ENCODE data around the gene GALNT10. TPM values are rescaled to one million over a fixed set of nuclear protein-coding genes. Genes with fewer than 3 reads are reported as not detected.

The GALNT10 gene
- polyA plus RNA-seq, 2 donors = 1.4 to 1.9 TPM

- H3K4me1 ChIP-seq (ENCODE audit: control insufficient read depth in 2 of 2, insufficient read depth in 2 of 2, low read length in 1 of 2) = peaks cover 0 to 3% of the 10 kb centered on the region in 2 donors
- H3K36me3 ChIP-seq (ENCODE audit: control insufficient read depth in 2 of 2, insufficient read depth in 2 of 2, low read length in 1 of 2) = no peaks in the 10 kb centered on the region
- WGBS, 2 donors = 60 to 61% methylated on average over 4 of the region's 4 CpGs
- H3K9me3 ChIP-seq (ENCODE audit: control insufficient read depth in 2 of 2, insufficient read depth in 1 of 2, low read depth in 1 of 2, low read length in 1 of 2) = no peaks in the 10 kb centered on the region
- H3K27ac ChIP-seq (ENCODE audit: low read depth in 2 of 2, low read length in 1 of 2) = no peak overlapping the region
- no peaks in the 10 kb centered on the region for H3K27me3 ChIP-seq (ENCODE audit: control insufficient read depth in 1 of 2, insufficient read depth in 2 of 2, low read length in 2 of 2)
- no peak overlapping the region for H3K4me3 ChIP-seq (ENCODE audit: low read depth in 1 of 2, low read length in 2 of 2)
Measured at GRCh38 chr5:154430466-154430865, 239.9 kb downstream of the GALNT10 start.

GRCh38 chr5:154430961-154431630 lies 240.6 kb downstream of the GALNT10 start:
- 70 to 79% methylated on average over 4 of the region's 4 CpGs for WGBS, 2 donors

GRCh38 chr5:154435226-154435625 lies 244.7 kb downstream of the GALNT10 start:
- Histone ChIP-seq H3K9me3 (ENCODE audit: control insufficient read depth in 2 of 2, insufficient read depth in 1 of 2, low read depth in 1 of 2, low read length in 1 of 2) (no peaks in the 10 kb centered on the region), H3K27ac (ENCODE audit: low read depth in 2 of 2, low read length in 1 of 2) (no peak overlapping the region), H3K4me1 (ENCODE audit: control insufficient read depth in 2 of 2, insufficient read depth in 2 of 2, low read length in 1 of 2) (peaks cover 3% of the 10 kb centered on the region in 2 donors), H3K27me3 (ENCODE audit: control insufficient read depth in 1 of 2, insufficient read depth in 2 of 2, low read length in 2 of 2) (no peaks in the 10 kb centered on the region), H3K36me3 (ENCODE audit: control insufficient read depth in 2 of 2, insufficient read depth in 2 of 2, low read length in 1 of 2) (peaks cover 4 to 7% of the 10 kb centered on the region in 2 donors), H3K4me3 (ENCODE audit: low read depth in 1 of 2, low read length in 2 of 2) (no peak overlapping the region)
- 98% methylated on average over 3 of the region's 3 CpGs for WGBS, 2 donors

More at GRCh38 chr5:154430961-154431630, 240.6 kb downstream of the GALNT10 start:
- Histone ChIP-seq H3K9me3 (ENCODE audit: control insufficient read depth in 2 of 2, insufficient read depth in 1 of 2, low read depth in 1 of 2, low read length in 1 of 2) (no peaks in the 10 kb centered on the region), H3K36me3 (ENCODE audit: control insufficient read depth in 2 of 2, insufficient read depth in 2 of 2, low read length in 1 of 2) (peaks cover 0 to 2% of the 10 kb centered on the region in 2 donors), H3K4me1 (ENCODE audit: control insufficient read depth in 2 of 2, insufficient read depth in 2 of 2, low read length in 1 of 2) (peaks cover 0 to 3% of the 10 kb centered on the region in 2 donors), H3K4me3 (ENCODE audit: low read depth in 1 of 2, low read length in 2 of 2) (no peak overlapping the region), H3K27me3 (ENCODE audit: control insufficient read depth in 1 of 2, insufficient read depth in 2 of 2, low read length in 2 of 2) (no peaks in the 10 kb centered on the region), H3K27ac (ENCODE audit: low read depth in 2 of 2, low read length in 1 of 2) (no peak overlapping the region)

GRCh38 chr5:154437281-154437965 lies 246.9 kb downstream of the GALNT10 start:
- WGBS, 2 donors = 70 to 82% methylated on average over 5 of the region's 5 CpGs
- Histone ChIP-seq H3K4me1 (ENCODE audit: control insufficient read depth in 2 of 2, insufficient read depth in 2 of 2, low read length in 1 of 2) (peaks cover 2 to 3% of the 10 kb centered on the region in 2 donors), H3K9me3 (ENCODE audit: control insufficient read depth in 2 of 2, insufficient read depth in 1 of 2, low read depth in 1 of 2, low read length in 1 of 2) (no peaks in the 10 kb centered on the region), H3K27ac (ENCODE audit: low read depth in 2 of 2, low read length in 1 of 2) (no peak overlapping the region), H3K27me3 (ENCODE audit: control insufficient read depth in 1 of 2, insufficient read depth in 2 of 2, low read length in 2 of 2) (no peaks in the 10 kb centered on the region), H3K36me3 (ENCODE audit: control insufficient read depth in 2 of 2, insufficient read depth in 2 of 2, low read length in 1 of 2) (peaks cover 7 to 11% of the 10 kb centered on the region in 2 donors), H3K4me3 (ENCODE audit: low read depth in 1 of 2, low read length in 2 of 2) (no peak overlapping the region)

- WGBS, 2 donors = 89 to 91% methylated on average over 5 of the region's 5 CpGs
Measured at GRCh38 chr5:154440540-154440939, 250.0 kb downstream of the GALNT10 start.

GRCh38 chr5:154442801-154443200 lies 252.3 kb downstream of the GALNT10 start:
- WGBS, 2 donors = 53 to 62% methylated on average over 1 of the region's 1 CpG
- H3K36me3 ChIP-seq (ENCODE audit: control insufficient read depth in 2 of 2, insufficient read depth in 2 of 2, low read length in 1 of 2) = peaks cover under 1 to 10% of the 10 kb centered on the region in 2 donors
- no peak overlapping the region for H3K27ac ChIP-seq (ENCODE audit: low read depth in 2 of 2, low read length in 1 of 2)
- H3K4me1 ChIP-seq (ENCODE audit: control insufficient read depth in 2 of 2, insufficient read depth in 2 of 2, low read length in 1 of 2) = peaks cover 4 to 8% of the 10 kb centered on the region in 2 donors
- H3K27me3 ChIP-seq (ENCODE audit: control insufficient read depth in 1 of 2, insufficient read depth in 2 of 2, low read length in 2 of 2) = no peaks in the 10 kb centered on the region
- no peaks in the 10 kb centered on the region for H3K9me3 ChIP-seq (ENCODE audit: control insufficient read depth in 2 of 2, insufficient read depth in 1 of 2, low read depth in 1 of 2, low read length in 1 of 2)
- H3K4me3 ChIP-seq (ENCODE audit: low read depth in 1 of 2, low read length in 2 of 2) = no peak overlapping the region

More at GRCh38 chr5:154440540-154440939, 250.0 kb downstream of the GALNT10 start:
- Histone ChIP-seq H3K27ac (ENCODE audit: low read depth in 2 of 2, low read length in 1 of 2) (no peak overlapping the region), H3K27me3 (ENCODE audit: control insufficient read depth in 1 of 2, insufficient read depth in 2 of 2, low read length in 2 of 2) (no peaks in the 10 kb centered on the region), H3K9me3 (ENCODE audit: control insufficient read depth in 2 of 2, insufficient read depth in 1 of 2, low read depth in 1 of 2, low read length in 1 of 2) (no peaks in the 10 kb centered on the region), H3K4me3 (ENCODE audit: low read depth in 1 of 2, low read length in 2 of 2) (no peak overlapping the region), H3K4me1 (ENCODE audit: control insufficient read depth in 2 of 2, insufficient read depth in 2 of 2, low read length in 1 of 2) (peaks cover 3 to 8% of the 10 kb centered on the region in 2 donors), H3K36me3 (ENCODE audit: control insufficient read depth in 2 of 2, insufficient read depth in 2 of 2, low read length in 1 of 2) (peaks cover 7 to 12% of the 10 kb centered on the region in 2 donors)

- H3K4me1 ChIP-seq (ENCODE audit: control insufficient read depth in 2 of 2, insufficient read depth in 2 of 2, low read length in 1 of 2) = peaks cover 4 to 10% of the 10 kb centered on the region in 2 donors
- 5 to 6% methylated on average over 30 of the region's 30 CpGs for WGBS, 2 donors
- H3K27me3 ChIP-seq (ENCODE audit: control insufficient read depth in 1 of 2, insufficient read depth in 2 of 2, low read length in 2 of 2) = no peaks in the 10 kb centered on the region
- H3K4me3 ChIP-seq (ENCODE audit: low read depth in 1 of 2, low read length in 2 of 2) = peak overlapping the region; percentile 79
- H3K9me3 ChIP-seq (ENCODE audit: control insufficient read depth in 2 of 2, insufficient read depth in 1 of 2, low read depth in 1 of 2, low read length in 1 of 2) = no peaks in the 10 kb centered on the region
- peak overlapping the region; percentile 80 to 87 for H3K27ac ChIP-seq (ENCODE audit: low read depth in 2 of 2, low read length in 1 of 2)
- H3K36me3 ChIP-seq (ENCODE audit: control insufficient read depth in 2 of 2, insufficient read depth in 2 of 2, low read length in 1 of 2) = peaks cover 0 to 8% of the 10 kb centered on the region in 2 donors
Measured at GRCh38 chr5:154444556-154445421, 254.3 kb downstream of the GALNT10 start.

GRCh38 chr5:154445422-154446194 lies 255.1 kb downstream of the GALNT10 start, which contains the start of gene SAP30L:
Gene SAP30L (plus strand): TSS chr5:154445997. CDS start chr5:154446605, 608 bp downstream.
- 0% methylated on average over 69 to 70 of the region's 70 CpGs for WGBS, 2 donors

More at GRCh38 chr5:154445422-154446194, 255.1 kb downstream of the GALNT10 start, which contains the start of gene SAP30L:
- no peaks in the 10 kb centered on the region for H3K9me3 ChIP-seq (ENCODE audit: control insufficient read depth in 2 of 2, insufficient read depth in 1 of 2, low read depth in 1 of 2, low read length in 1 of 2)
- peaks cover 0 to 5% of the 10 kb centered on the region in 2 donors for H3K36me3 ChIP-seq (ENCODE audit: control insufficient read depth in 2 of 2, insufficient read depth in 2 of 2, low read length in 1 of 2)
- H3K27ac ChIP-seq (ENCODE audit: low read depth in 2 of 2, low read length in 1 of 2) = peak within 1 kb of the TSS; percentile 80 to 87
- no peaks in the 10 kb centered on the region for H3K27me3 ChIP-seq (ENCODE audit: control insufficient read depth in 1 of 2, insufficient read depth in 2 of 2, low read length in 2 of 2)
- H3K4me3 ChIP-seq (ENCODE audit: low read depth in 1 of 2, low read length in 2 of 2) = peak within 1 kb of the TSS; percentile 79
- peaks cover 4 to 10% of the 10 kb centered on the region in 2 donors for H3K4me1 ChIP-seq (ENCODE audit: control insufficient read depth in 2 of 2, insufficient read depth in 2 of 2, low read length in 1 of 2)

All from esophagus (tissue), 2 donors.